GM18870 (cell line): Measurements from ENCODE around the gene GPR153.

ENCODE experiments used
- ATAC-seq: cut with Tn5 transposase; IDR thresholded peaks from one replicate; pipeline ENCODE4 v1.9.1; 2021; ENCODE audit warnings: moderate library complexity; ENCODE audit not compliant: unreplicated experiment

GPR153 gene

GRCh38 chr1:6270401-6270800 lies 9.5 kb upstream of the GPR153 start:
- ATAC-seq: no peak

- ATAC-seq: no peak
These were observed 9.0 kb upstream of the GPR153 start for GRCh38 chr1:6269720-6270400.

GRCh38 chr1:6269296-6269695 lies 8.4 kb upstream of the GPR153 start:
- ATAC-seq: no peak

- no peak for ATAC-seq
These were observed 7.5 kb upstream of the GPR153 start for GRCh38 chr1:6268415-6268814.

GRCh38 chr1:6267686-6268322 lies 6.9 kb upstream of the GPR153 start:
- ATAC-seq: no peak

GRCh38 chr1:6266641-6267040 lies 5.7 kb upstream of the GPR153 start:
- no peak for ATAC-seq

GRCh38 chr1:6265151-6265550 lies 4.3 kb upstream of the GPR153 start:
- ATAC-seq: no peak

- no peak for ATAC-seq
These were observed 2.8 kb upstream of the GPR153 start for GRCh38 chr1:6263716-6264115.

GRCh38 chr1:6262555-6263420 lies 1.9 kb upstream of the GPR153 start:
- ATAC-seq: no peak

- no peak for ATAC-seq
These were observed 707 bp upstream of the GPR153 start for GRCh38 chr1:6261615-6261995.

- no peak for ATAC-seq
These were observed 414 bp downstream of the GPR153 start for GRCh38 chr1:6260433-6260934.

GRCh38 chr1:6259491-6260362 lies 1.2 kb downstream of the GPR153 start:
- no peak for ATAC-seq

- no peak for ATAC-seq
These were observed 2.2 kb downstream of the GPR153 start for GRCh38 chr1:6258675-6259074.

- ATAC-seq: no peak
These were observed 3.3 kb downstream of the GPR153 start for GRCh38 chr1:6257541-6258069.

GRCh38 chr1:6256645-6257044 lies 4.3 kb downstream of the GPR153 start:
- ATAC-seq: no peak

- no peak for ATAC-seq
These were observed 6.2 kb downstream of the GPR153 start for GRCh38 chr1:6254691-6255090.

GRCh38 chr1:6253380-6253779 lies 7.5 kb downstream of the GPR153 start:
- ATAC-seq: no peak

GRCh38 chr1:6252374-6252710 lies 8.6 kb downstream of the GPR153 start:
- ATAC-seq: no peak

- ATAC-seq: no peak
These were observed 9.1 kb downstream of the GPR153 start for GRCh38 chr1:6251681-6252373.

- ATAC-seq: no peak
These were observed 9.7 kb downstream of the GPR153 start for GRCh38 chr1:6251233-6251632.
